GM18951 (cell line): Measurements from ENCODE around the gene ACBD3.

Experiments used
- POLR2A ChIP-seq: IDR thresholded peaks from 4 replicates; pipeline ENCODE4 v1.6.1; 2011; ENCODE audit warnings: mild to moderate bottlenecking; ENCODE audit not compliant: insufficient read length, insufficient read depth; ENCODE audit errors: extremely low read depth
- in situ Hi-C: fragments of 300-500 bp; cut with MboI; formaldehyde crosslinking; loops from one replicate; pipeline ENCODE4 v1.12.0; 2022; ENCODE audit warnings: low sequenced_read_pairs, mixed read lengths, inconsistent platforms; ENCODE audit not compliant: unreplicated experiment

The ACBD3 gene

GRCh38 chr1:226134170-226135058 is 52.1 kb downstream of the ACBD3 start:
- in situ Hi-C loops = no loop called here
- TF ChIP-seq POLR2A = no peak

DNA sequence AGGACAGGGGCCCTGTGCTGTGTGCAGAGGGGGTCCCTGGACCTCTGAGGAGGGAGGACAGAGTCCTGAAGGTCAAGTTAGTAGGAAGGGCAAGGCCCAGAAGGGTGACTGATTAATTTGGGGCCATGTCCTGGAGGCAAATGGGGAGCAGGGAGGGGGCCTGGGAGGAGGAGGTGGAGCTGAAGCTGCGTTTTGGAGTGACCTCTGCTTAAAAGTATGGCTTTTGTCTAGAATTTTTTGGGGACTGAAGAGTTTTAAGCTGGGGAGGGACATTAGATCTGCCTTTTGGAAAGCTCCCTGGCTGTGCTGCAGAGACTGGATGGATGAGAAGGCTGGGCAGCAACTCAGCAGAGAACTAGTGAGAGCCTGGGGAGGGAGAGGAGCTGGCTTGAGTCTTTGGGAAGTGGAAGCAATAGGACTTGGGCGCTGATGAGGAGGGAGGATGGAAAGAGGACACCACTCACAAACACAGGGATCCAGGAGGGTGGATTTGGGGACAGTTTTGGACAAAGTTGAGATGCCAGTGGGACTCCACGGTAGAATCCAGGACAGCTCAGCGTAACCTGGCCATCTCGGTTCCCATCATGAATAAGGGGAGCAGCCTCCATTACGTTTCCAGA is 52.9 kb downstream of the ACBD3 start:
- in situ Hi-C loops = no loop called here
- no peak for TF ChIP-seq POLR2A

GRCh38 chr1:226132728-226133503 is 53.6 kb downstream of the ACBD3 start:
- in situ Hi-C loops = no loop called here

GRCh38 chr1:226131639-226132038 is 54.9 kb downstream of the ACBD3 start:
- in situ Hi-C loops = no loop called here

More at GRCh38 chr1:226132728-226133503, 53.6 kb downstream of the ACBD3 start:
- no peak for TF ChIP-seq POLR2A

DNA sequence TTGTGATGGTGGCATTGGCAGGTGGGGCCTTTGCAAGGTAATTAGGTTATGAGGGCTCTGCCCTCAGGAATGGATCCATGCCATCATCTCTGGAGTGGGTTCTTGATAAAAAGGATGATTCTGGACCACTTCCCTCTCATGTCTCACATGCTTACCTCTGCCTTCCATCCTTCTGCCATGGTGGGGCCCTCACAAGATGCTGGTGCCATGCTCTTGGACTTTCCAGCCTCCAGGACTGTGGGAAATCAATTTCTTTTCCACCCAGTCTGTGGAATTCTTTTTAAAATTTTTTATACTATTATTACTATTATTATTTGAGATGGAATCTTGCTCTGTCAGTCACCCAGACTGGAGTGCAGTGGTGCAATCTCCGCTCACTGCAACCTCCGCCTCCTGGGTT is 57.3 kb downstream of the ACBD3 start:
- in situ Hi-C loops = no loop called here
- no peak for TF ChIP-seq POLR2A

More at GRCh38 chr1:226131639-226132038, 54.9 kb downstream of the ACBD3 start:
- TF ChIP-seq POLR2A = no peak

DNA sequence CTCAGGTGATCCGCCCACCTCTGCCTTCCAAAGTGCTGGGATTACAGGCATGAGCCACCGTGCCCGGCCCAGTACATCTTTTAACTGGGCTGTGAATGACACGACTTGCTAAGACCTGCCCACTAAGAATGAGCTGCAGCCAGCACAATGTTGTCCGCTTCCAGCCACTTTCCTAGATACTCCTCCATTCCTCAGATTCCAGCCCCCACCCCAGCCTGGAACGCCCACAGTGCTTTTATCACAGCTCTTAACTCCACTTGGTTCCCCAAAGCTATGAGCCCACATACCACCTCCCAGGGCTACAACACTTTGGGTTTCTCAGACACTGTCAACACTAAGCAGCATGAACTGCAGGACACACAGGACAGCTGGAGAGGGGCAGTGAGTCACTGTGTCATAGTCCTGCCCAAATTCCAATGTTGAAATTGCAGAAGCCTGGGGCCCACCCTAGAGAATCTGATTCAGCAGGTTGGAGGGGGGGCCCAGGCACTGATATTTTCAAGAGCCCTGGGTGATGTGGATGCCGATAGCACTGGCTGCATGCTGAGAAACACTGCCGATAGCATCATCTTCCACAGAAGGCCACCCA is 58.0 kb downstream of the ACBD3 start:
- in situ Hi-C loops = no loop called here
- TF ChIP-seq POLR2A = no peak

- in situ Hi-C loops = no loop called here
- no peak for TF ChIP-seq POLR2A
Observed at GRCh38 chr1:226126824-226127569, 59.5 kb downstream of the ACBD3 start.

- in situ Hi-C loops = no loop called here
- no peak for TF ChIP-seq POLR2A
Observed at GRCh38 chr1:226125831-226126230, 60.7 kb downstream of the ACBD3 start.

DNA sequence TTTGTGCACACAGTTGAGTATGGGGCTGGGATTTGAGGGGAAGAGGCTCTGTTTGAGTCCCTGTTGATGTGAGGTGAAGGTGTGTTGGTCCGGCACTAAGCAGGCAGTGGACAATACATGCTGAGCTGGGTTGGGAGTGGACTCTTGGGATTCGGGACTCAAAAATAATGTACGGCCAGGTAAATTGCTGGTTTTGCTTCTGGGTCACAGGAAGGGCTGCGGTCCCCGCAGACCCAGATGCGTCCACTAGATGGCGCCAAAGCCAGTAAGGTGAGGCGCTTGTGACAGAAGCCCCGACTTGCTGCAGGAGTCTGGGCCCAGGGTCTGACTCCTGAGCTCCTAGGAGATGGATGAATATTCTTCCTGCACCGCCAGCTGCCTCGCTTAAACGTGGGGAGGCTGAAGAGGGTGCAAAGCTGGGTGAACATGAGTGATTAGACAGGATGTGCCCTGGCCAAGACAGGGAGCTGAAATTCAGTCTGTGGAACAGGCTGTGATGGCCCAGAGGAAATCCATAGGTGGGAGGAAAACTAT is 61.4 kb downstream of the ACBD3 start:
- in situ Hi-C loops = no loop called here
- no peak for TF ChIP-seq POLR2A

DNA sequence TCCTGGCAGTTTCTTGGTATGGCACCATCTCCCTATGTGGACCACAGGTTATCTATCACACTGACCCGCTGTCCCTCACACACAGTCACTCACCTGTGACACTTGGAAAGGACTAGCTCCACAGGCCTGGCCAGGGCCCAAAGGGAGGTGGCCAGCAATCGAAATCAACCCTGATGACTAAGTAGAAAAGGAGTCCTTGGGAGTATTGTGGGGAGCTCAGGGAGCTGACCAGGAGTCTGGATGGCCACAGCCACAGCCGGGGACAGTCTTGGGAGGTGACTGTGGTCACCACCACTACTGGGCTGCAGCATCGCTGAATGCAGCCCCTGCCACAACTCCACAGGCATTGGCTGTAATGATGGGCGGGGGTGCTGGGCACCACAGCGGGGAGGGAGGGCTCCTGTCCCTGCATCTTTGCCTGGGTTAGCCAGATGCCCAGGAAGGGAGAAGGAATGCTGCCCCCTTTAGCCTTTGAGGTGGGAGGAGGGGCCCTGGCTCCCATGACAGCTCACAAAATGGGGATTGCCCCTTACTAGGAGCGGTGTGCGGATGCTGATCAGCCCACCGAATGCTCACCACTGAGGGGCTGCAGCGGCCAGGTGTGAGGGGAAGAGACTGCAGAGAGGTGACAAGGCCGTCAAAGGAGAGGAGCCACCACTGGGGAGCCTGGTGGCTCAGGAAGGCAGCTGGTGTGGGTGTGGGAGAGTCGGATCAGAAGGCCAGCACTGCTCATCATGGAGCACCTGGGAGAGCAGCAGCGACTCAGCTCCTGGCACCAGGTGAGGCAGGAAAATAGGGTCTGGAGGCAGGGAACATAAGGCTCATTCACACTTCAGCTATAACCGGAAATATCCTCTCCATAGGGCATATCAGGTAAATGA is 62.7 kb downstream of the ACBD3 start:
- in situ Hi-C loops = no loop called here
- no peak for TF ChIP-seq POLR2A

- TF ChIP-seq POLR2A = no peak
- in situ Hi-C loops = no loop called here
Observed at GRCh38 chr1:226123212-226123560, 63.4 kb downstream of the ACBD3 start.
